ENCODE data around the gene MED25.

MED25 gene

DNA sequence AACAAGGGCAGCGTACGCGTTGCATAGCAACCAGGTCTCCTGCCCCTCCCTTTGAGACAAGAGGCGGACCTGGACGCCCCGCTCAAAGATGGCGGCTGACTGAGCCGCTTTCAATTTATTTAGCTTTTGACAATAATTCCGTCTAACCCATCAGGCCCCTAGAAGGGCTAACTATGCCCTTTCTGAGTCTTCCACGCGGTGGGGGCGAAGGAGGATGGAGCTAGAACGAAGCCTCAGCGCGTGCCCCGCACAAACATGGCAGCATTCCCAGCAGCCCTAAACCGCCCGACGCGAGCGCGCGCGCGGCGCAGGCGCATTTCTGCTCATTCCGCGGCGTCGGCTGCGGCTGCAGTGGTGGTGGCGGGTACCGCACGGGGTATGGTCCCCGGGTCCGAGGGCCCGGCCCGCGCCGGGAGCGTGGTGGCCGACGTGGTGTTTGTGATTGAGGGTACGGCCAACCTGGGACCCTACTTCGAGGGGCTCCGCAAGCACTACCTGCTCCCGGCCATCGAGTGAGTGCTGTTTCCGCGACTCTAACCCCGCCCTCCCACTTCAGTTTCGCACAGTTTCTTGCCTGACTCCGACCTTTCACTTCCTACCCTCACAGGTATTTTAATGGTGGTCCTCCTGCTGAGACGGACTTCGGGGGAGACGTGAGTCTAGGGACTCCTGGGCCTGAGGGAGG is at the start of gene MED25:
TSS of gene MED25 (plus strand) at position 326 of the 685 bp plus-strand sequence. CDS start at position 379, 53 bp downstream.
- peak; percentile 69 to 77 for DNase-seq (ENCODE audit: low read depth in 2 of 2)

DNA sequence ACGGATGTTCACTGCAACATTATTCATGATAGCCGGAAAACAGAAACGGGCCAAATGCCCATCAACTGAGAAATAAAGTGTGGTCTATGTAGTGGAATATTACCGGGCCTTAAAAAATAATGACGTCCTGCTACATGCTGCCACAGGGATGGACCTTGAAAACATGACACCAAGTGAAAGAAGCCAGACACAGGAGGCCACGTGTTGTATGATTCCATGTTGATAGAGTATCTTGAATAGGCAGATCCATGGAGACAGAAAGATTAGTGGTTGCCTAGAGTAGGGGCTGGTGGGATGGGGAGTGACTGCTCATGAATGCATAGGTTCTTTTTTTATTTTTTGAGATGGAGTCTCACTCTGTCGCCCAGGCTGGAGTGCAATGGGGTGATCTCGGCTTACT is 47.6 kb upstream of the MED25 start:
- DNase-seq (ENCODE audit: low read depth in 2 of 2): no peak

DNA sequence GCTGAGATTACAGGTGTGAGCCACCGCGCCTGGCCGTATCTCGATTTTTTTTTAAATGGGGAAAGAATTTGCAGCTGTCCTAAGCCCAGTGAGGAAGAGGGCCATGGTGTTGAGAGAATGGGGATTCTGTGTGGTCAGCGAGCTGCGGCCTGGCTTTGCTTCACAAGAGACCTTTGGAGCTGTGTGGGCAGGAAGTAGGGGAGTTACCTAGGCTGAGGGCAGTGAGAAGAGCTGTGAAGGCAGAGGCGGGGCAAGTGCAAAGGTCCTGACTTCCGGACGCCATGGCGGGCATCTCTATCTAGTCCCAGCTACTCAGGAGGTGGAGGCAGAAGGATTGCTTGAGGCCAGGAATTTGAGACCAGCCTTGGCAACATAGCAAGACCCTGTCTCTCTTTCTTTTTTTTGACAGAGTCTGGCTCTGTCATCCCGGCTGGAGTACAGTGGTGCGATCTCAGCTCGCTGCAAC is 46.4 kb upstream of the MED25 start:
- no peak for DNase-seq (ENCODE audit: low read depth in 2 of 2)

DNA sequence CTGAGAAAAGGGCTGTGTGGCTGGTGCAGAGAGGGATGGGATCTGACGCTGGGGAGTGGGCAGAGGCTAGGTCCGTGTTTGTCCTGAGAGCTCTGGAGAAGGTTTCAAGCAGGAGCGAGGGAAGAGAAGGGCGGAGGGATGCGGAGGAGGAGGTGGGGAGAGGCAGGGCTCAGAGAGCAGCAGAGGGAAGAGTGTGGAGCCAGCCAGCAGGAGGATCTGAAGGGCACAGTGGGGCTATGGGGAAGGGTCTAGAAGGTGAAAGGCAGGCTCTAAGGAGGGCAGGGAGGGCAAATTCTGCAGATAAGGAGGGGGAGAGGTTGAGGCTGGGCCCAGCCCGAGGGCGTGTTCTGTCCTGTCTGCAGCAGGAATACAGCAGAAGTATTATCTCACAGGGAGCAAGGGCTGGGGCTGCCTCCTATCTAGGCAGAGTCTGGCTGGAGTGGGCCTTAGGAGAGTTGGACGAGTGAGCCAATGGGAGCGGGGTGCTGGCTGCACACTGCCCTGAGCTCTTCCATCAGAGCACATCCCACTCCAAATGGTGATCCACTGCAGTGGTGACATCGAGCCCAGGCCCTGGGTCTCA is 45.1 kb upstream of the MED25 start:
- no peak for DNase-seq (ENCODE audit: low read depth in 2 of 2)

DNA sequence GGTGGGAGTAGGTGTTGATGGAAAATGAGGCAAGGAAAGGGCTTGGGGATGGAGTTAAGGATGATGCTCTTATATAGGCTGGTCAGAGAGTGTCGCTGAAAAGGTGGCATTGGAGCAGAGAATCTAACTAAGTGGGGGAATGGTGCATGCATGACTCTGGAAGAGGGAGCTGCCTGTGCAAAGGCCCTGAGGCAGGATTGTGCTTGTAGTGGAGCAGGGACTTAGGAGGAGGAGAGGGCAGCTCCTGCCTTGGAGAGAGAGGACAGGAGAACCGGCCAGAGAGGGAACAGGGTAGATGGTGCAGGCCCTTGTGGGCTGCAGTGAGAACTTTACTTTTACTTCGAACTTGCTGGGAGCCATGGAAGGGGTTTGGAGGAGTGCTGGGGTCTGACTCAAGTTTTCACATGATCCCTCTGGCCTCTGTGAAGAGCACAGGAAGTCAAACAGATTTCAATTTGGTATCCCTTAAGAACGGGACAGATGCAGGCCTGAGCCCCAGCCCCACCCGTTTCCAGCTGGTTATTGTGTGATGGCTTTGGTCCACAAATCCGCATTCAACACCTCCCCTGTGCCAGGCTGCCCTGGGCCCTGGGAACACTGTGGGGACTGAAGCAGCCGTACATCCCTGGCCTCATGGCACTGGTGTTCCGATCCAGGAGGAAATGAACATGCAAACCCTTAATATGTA is 44.3 kb upstream of the MED25 start:
- DNase-seq (ENCODE audit: low read depth in 2 of 2): no peak

DNA sequence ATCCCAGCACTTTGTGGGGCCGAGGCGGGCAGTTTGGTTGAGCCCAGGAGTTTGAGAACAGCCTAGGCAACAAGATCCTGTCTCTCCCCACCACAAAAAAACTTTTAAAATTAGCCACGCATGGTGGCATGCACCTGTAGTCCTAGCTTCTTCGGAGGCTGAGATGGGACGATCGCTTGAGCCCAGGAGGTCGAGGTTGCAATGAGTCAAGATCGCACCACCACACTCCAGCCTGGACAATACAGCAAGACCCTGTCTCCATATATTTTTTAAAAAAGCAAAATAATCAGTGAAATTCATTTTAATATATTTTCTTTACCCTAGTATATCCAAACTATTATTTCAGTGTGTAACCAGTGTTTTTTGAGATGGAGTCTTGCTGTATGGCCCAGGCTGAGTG is 43.1 kb upstream of the MED25 start:
- no peak for DNase-seq (ENCODE audit: low read depth in 2 of 2)

DNA sequence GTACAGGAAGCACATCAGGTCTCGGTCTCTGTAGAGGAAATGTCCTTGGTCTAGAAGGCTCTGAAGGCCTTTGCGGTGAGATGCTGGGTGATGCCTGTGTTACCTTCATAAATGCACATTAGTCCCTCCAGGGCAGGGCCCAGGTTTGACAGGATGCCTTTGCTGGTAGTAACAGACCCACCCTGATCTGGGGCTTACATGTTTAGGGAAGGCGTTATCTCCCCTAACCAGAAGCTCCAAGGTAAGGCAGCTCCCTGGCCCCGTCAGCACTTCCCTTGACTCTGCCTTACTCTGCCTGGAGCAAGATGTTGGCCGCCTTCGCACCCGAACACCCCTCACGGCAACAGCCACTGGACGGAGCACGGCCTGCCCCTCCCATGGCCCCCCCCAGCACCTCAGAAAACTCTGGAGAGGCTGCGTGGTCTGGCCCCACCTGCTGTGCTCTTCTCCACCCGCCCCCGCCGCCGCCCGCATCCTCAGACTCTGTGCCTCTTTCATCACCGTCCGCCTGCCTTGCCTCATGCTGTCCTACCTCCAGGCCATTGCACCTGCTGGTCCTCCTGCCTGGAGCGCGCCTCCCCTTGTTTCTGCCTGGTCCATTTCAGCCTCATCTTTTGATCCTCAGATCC is 42.2 kb upstream of the MED25 start:
- DNase-seq (ENCODE audit: low read depth in 2 of 2): no peak

DNA sequence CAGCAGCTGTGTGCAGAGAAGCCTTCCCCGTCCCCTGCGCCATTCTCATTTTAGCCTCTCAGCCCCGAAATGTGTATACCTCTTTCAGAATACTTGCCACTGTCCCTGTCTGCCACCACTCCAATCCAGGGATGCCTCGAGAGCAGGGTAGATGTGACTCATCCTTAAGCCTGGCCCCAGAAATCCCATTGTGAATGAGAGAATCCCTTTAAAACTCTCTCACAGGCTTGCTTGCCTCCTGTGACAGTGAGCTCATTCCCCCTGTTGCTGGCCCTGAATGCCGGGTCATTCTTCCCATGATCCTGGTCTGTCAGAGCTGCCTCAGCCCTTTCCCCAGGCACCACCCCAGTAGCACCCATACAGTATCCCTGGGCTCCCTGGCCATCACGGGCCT is 41.7 kb upstream of the MED25 start:
- no peak for DNase-seq (ENCODE audit: low read depth in 2 of 2)

DNA sequence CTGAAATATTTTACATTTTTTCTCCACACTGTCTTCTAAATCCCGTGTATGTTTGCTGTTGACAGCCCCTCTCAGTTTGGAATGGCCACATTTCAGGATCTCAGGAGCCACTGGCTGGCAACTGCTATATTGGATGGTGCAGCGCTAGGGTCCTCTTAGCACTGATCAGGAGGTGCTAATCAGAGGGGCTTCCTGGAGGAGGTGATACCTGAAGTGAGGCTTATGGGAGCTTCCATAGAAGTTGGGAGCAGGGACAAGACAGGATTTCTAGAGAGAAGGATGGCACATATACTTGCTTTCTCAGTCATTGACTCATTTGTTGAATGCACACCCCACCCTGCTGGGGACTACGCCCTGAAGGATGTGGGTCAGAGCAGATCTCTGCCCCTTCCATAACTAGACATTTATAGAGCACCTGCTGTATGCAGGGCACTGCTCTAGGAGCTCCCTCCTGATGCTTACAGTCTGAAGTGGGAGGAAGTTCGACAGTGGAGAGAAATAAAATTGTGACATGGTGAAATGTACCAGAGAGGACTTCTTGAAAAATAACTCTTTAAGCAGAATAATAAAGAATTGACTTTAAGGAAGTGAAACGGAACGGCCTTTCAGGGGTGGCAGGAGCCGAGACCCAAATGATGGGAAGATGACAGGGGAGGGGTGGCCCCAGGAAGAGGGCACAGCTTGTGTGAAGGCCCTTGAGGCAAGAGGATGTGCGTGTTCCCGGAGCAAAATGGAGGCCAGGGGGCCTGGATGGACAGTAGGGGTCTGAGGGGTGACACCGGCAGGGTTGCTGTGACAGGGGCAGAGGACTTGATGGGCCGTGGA is 38.1 kb upstream of the MED25 start:
- DNase-seq (ENCODE audit: low read depth in 2 of 2): no peak

DNA sequence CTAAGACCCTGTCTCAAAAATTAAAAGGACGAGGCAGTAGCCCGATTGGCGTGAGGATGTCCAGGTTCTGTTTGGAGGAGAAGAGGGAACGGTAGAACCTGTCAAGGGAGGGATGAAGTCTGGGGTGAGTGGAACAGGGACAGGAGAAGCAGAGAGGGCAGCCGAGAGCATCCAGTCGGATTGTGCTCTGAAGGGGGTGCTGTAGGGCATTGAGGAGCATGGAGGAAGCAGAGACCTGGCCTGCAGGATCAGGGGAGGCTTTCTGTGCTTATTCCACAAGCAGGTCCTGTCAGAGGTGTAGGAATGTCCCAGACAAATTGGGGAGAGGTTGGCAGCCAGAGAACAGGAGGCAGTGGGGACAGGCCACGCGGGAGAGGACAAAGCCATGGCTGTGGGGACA is 37.2 kb upstream of the MED25 start:
- DNase-seq (ENCODE audit: low read depth in 2 of 2): no peak

DNA sequence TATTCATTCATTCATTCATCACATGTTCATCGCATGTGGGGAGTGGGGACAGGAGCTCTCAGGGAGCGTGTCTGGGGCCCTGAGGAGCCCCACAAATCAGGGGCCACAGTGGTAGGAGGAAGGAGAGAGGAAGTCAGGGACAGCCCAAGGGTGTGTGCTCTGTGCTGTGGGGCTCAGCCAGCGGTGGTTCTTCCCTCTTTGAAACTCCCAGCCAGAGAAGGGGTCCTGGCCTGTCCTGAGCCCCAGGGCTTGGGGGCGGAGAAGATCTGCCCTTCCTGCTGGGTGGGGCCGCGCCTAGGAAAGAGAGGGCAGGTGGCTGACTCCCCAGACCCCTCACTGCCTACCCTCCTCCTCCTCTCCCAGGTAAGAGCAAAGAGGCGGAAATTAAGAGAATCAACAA is 36.7 kb upstream of the MED25 start:
- no peak for DNase-seq (ENCODE audit: low read depth in 2 of 2)

DNA sequence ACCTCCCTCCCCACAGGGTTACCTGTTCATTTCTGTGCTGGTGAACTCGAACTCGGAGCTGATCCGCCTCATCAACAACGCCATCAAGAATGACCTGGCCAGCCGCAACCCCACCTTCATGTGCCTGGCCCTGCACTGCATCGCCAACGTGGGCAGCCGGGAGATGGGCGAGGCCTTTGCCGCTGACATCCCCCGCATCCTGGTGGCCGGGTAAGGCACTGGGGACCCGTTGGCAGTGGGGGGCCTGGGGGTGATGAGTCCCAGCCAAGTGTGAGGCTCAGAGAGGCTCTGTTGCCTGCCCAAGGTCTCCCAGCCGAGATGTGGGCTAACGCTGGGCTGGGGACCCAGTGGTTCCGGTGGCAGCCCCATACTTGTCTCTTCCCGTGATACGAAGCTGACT is 35.6 kb upstream of the MED25 start:
- no peak for DNase-seq (ENCODE audit: low read depth in 2 of 2)

DNA sequence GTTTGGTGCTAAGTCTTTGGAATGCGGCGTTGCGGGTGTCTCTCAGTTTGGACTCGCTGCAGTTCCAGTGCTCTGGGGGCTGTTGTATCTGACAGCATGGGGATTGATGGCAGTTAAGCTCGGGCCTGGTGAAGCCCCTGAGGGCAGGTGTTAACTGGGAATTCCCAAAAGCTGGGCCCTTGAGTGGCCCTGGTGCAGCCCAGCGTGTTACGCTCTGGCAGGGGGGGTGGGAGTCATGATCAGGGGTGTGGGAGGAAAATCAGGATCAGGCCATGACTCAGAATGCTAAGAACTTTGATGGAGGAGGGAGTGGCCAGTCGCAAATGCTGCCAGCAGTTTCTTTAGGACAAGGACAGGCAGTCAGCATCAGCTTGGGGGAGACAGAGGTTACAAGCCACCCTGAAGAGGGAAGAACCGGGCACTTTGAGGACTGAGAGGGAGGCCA is 31.7 kb upstream of the MED25 start:
- no peak for DNase-seq (ENCODE audit: low read depth in 2 of 2)

DNA sequence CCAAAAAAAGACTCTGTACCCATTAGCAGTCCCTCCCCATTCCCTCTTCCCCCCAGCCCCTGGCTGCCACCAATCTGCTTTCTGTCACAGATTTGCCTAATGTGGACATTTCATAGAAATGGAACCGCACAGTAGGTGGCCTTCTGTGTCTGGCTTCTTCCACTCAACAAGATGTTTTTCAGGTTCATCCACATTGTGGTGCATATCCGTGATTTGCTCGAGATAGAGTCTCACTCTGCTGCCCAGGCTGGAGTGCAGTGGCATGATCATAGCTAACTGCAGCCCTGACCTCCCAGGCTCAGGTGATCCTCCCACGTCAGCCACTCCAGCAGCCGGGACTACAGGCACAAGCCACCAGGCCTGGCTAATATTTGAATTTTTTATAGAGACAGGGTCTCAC is 30.3 kb upstream of the MED25 start:
- DNase-seq (ENCODE audit: low read depth in 2 of 2): no peak

DNA sequence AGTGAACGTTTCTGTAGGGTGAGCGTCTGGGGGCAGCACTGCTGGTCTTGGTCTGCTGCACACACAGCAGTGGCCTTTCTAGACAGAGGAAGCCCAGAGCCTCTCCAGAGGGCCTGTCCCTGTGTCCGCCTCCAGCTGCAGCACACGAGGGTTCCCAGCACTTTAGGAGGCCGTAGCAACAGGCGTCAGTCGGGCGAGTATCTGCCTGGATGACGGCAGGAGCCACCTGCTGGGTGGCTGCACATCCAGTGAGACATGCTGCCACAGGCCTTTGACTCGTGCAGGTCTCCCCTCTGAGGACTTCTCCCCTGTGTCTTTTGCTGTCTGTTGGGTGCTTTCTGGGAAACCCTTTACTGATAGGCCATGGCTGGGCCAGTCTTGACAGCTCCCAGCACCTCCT is 29.2 kb upstream of the MED25 start:
- no peak for DNase-seq (ENCODE audit: low read depth in 2 of 2)

DNA sequence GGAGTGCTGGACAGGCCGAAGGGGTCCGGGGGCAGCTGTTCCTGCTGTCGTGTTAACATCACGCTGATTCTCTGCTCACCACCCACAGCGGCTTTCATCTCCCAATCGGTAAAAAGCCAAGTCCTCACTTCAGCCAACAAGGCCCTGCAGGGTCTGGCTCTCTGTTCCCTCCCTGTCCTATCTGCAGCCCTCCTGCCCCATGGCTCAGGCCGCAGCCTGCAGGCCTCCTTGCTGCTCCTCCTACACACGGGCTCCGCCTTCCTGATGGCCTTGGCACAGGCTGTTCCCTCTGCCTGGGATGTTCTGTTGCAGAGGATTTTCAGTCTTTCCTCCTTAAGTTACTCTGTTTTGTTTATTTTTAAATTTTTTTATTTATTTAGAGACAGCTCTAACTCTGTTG is 27.2 kb upstream of the MED25 start:
- no peak for DNase-seq (ENCODE audit: low read depth in 2 of 2)

DNA sequence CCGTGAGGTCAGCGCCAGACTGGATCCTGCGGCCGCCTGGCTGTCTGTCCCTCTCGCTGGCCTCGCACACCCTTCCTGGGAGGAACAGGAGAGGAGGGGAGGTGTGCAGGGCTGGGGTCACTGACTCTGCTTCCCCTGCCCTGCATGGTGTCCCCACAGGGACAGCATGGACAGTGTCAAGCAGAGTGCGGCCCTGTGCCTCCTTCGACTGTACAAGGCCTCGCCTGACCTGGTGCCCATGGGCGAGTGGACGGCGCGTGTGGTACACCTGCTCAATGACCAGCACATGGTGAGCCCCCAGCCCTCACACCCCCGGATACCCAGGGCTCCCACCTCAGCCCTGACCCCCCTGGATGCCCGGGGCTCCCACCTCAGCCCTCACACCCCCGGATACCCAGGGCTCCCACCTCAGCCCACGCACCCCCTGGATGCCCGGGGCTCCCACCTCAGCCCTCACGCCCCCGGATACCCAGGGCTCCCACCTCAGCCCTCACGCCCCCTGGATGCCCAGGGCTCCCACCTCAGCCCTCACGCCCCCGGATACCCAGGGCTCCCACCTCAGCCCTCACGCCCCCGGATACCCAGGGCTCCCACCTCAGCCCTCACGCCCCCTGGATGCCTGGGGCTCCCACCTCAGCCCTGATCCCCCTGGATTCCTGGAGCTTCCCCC is 26.2 kb upstream of the MED25 start:
- no peak for DNase-seq (ENCODE audit: low read depth in 2 of 2)

DNA sequence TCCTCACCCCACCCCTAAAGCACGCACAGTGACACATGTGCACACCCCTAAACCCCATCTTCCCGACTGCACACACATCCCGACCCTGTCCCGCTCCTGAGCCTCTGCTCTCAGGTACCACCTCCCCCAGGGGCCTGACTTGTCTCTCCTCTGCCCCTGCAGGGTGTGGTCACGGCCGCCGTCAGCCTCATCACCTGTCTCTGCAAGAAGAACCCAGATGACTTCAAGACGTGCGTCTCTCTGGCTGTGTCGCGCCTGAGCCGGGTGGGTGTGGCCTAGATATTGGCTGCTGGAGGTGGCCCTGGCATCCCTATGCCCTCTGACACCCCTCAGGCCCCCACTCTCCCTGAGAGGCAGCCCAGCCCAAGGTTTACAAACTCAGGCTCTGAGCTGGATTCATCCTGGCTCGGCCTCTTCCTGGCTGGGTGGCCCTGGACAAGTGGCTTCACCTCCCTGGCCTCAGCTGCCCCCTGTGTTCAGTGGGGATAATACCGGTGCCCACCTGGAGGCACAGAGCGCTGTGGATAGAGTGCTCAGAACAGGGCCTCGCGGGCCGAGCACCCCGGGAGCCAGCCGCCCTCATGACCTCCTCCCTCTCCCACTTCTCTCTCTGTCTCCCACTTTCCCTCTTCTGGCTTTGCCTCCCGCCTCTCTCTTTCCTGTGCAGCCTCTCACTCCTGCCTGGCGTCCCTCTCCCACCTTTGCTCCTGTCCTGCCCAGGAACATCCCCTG is 25.1 kb upstream of the MED25 start:
- no peak for DNase-seq (ENCODE audit: low read depth in 2 of 2)

DNA sequence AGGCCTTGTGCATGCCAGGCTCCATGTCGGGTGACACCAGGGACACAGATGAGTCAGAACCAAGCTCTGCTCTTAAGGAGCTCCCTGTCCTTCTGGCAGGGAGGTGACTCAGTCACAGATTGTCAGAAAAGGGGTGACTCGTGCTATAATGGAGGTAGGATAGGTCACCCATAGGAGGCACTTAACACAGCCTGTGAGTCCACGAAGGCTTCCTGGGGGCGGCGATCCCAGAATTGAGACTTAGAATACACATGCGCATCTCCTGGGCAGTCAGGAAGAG is 24.6 kb upstream of the MED25 start:
- DNase-seq (ENCODE audit: low read depth in 2 of 2): no peak

DNA sequence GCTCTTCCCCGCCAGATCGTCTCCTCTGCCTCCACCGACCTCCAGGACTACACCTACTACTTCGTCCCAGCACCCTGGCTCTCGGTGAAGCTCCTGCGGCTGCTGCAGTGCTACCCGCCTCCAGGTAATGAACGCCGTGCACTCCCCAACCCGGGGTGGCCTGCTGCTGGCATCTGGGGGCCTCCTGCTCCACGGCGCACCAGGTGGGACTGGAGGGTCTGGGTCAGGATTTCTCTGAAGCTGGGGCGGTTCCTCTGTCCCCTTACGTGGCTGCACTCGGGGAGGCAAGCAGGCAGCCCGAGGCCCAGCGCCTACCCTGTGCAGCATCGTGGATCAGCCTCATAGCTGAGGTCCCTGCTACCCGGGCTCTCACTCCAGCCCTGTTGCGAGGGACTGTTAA is 22.5 kb upstream of the MED25 start:
- no peak for DNase-seq (ENCODE audit: low read depth in 2 of 2)

DNA sequence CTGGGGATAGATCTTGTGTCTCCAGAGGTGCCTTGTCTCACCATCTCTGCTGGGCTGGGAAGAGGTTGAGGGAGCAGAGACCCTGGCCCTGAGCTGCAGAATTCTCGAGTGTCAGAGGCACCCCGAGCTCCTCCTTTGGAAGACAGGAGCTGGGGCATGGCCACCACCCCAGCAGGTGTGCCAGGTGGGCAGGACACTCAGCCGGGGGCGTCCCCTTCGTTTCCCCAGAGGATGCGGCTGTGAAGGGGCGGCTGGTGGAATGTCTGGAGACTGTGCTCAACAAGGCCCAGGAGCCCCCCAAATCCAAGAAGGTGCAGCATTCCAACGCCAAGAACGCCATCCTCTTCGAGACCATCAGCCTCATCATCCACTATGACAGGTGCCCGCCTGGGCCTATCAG is 19.5 kb upstream of the MED25 start:
- no peak for DNase-seq (ENCODE audit: low read depth in 2 of 2)
